AG04449 (cell line): ENCODE data around the gene HEATR5A.

Source experiments
- CTCF ChIA-PET: fragments of 350-600 bp; formaldehyde crosslinking; extraction: SDS; loops from one replicate; lab custom pipeline; 2021; ENCODE audit warnings: antibody characterized with exemption; lab: Yijun Ruan, JAX
- POLR2A ChIA-PET: fragments of 400-600, 350-600 bp; formaldehyde crosslinking; extraction: SDS; loops from one replicate; lab custom pipeline; 2020; ENCODE audit warnings: antibody characterized with exemption, inconsistent platforms; lab: Yijun Ruan, JAX
- DNase-seq: peaks from one replicate; pipeline ENCODE4 v3.0.0-alpha.2; 2010; ENCODE audit warnings: low read depth, low spot score
- H3K4me3 ChIP-seq: 2 replicates; pipeline ENCODE4 v1.5.1; 2011; ENCODE audit warnings: low read depth, mild to moderate bottlenecking, control low read depth, low read length
- TF ChIP-seq, protein P1 (sequence below): IDR thresholded peaks from one replicate; pipeline ENCODE4 v1.5.1; 2011; ENCODE audit warnings: mild to moderate bottlenecking, moderate library complexity, low read length, control low read depth, inconsistent platforms; ENCODE audit not compliant: insufficient read depth; ENCODE audit errors: missing control alignments

Gene HEATR5A

DNA sequence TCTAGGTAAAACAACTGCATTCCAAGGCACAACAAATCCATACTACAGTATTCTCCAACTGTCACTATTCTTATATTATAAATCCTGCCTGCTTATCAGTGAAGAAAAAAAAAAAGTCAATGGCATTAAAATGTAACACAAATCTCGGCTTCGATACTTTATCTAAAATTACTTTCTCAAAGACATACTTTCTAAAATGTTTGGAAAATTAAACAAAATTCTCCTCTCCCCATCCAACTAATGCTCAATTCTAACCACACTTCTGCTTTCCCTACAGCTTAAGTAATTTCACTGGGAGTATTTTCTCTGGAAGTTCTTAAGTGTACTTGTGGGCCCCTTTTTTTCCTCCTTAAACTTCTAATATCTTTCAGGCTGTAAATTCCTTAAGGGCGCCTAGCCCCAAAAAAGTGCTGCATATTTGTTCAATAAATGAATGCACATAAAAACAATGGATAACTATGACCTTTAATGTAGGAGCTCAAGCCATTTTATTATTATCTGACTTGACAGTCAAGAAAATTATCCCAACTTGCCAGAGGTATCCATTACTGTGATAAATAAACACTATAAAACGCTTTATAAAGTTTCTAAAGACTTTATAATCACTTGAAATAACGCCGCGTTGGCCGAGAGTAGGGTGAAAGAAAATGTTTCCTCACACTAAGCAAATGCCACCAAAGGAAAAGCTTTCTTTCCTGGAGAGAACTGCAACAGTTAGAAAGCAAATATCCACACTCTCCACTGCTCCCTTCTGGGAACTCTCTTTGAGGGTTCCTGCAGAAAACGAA is 977 bp downstream of the HEATR5A start:
- TF ChIP-seq, protein P1, sequence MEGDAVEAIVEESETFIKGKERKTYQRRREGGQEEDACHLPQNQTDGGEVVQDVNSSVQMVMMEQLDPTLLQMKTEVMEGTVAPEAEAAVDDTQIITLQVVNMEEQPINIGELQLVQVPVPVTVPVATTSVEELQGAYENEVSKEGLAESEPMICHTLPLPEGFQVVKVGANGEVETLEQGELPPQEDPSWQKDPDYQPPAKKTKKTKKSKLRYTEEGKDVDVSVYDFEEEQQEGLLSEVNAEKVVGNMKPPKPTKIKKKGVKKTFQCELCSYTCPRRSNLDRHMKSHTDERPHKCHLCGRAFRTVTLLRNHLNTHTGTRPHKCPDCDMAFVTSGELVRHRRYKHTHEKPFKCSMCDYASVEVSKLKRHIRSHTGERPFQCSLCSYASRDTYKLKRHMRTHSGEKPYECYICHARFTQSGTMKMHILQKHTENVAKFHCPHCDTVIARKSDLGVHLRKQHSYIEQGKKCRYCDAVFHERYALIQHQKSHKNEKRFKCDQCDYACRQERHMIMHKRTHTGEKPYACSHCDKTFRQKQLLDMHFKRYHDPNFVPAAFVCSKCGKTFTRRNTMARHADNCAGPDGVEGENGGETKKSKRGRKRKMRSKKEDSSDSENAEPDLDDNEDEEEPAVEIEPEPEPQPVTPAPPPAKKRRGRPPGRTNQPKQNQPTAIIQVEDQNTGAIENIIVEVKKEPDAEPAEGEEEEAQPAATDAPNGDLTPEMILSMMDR = no peak
- POLR2A ChIA-PET = interaction anchor here (0.7 to 2.0 kb wide), 10 partner anchors 9 to 657 kb away, joined by 3 to 11 read pairs (median 6); partner anchors contain the start of genes ARHGAP5, DTD2 and STRN3
- no peak for DNase-seq
- H3K4me3 ChIP-seq = peak overlapping the region; percentile 100
- CTCF ChIA-PET = interaction anchor here (0.7 to 2.6 kb wide), 9 partner anchors 9 to 836 kb away, joined by 3 to 19 read pairs (median 4); no protein-coding TSS in a partner anchor

DNA sequence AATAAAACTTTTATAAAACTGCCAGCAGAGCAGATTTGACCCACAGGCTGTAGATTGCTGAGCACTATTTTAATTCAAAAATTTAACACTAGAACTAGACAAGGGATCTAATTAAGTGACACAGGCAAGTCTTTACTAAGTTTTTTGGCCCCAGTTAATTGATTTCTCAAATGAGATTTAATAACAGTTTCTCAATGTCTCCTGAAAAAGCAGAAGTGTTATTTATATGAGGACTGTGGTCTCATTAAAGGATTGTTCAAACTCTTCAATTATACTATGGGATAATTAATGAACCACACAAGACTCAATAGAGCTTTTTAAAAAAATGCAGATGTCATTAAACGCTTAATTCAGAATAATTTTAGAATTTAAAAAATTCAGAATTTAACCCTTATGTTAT is 1.9 kb downstream of the HEATR5A start:
- ChIA-PET CTCF (interaction anchor here (1.3 to 1.4 kb wide), 3 partner anchors 9 to 16 kb away, joined by 3 to 5 read pairs (median 3); no protein-coding TSS in a partner anchor), POLR2A (no interaction called here)
- H3K4me3 ChIP-seq = no peak overlapping the region
- TF ChIP-seq, protein P1 = no peak
- DNase-seq = no peak

DNA sequence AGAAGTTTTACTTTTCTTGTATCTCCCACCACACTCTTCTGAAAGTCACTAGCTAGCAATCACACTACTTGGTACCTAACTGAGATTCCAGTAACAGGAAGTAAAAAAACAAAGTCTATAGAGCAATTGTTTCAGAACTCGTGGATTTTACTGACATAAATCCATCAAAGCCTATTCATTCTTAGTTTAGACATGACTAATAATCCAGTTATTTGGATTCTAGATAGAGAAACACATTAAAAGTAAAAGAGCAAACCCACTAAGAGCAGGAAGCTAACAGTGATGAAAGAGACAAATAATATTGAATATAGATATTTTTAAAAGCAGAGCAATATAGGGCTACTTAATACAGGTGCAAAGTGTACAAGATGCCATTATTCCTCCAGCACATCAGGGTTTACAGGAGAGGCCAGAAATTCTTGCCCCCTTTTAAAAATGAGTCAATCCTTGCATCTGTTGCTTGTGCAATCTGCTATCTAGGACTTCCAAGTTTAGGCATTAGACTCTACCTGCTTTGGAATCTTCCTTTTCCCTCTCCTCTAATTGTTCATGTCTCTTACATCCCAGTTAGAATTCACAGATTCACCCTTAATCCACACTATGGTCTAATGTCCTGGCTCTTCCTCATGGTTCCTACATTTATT is 6.0 kb downstream of the HEATR5A start:
- ChIA-PET CTCF (interaction anchor here (1.6 to 2.3 kb wide), 2 partner anchors 20 to 36 kb away, joined by 4 to 7 read pairs; no protein-coding TSS in a partner anchor), POLR2A (no interaction called here)
- DNase-seq = no peak
- TF ChIP-seq, protein P1 = no peak
- no peak overlapping the region for H3K4me3 ChIP-seq

DNA sequence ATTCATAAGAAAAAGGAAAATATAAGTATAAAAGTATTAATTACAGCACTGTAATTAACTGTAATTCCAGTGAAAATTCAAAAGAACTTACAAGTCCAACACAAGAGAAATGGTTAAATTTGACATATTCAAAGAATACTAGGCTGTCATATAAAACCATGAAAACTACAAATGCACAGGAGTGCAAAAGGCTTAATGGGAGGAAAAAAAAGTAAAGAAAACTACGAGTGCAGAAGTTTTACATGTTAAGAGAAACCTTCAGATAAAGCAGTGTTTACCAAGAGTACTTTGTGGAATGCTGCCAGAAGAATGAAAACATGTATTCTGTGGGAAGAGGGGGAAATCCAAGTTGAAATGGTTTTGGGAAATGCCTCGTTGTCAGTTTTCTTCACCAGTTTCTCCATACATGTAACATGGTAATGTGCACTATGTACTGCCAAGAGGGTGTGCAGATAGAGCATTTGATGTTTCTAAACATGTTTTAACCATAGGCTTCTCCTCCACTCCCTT is 9.1 kb downstream of the HEATR5A start:
- DNase-seq = no peak
- H3K4me3 ChIP-seq = no peak overlapping the region
- TF ChIP-seq, protein P1 = no peak
- CTCF ChIA-PET = interaction anchor here (0.9 kb wide), 1 partner anchor 8 kb away, joined by 3 read pairs; no protein-coding TSS in a partner anchor
- POLR2A ChIA-PET = interaction anchor here (1.4 kb wide), 1 partner anchor 9 kb away, joined by 6 read pairs; the partner anchor contains the start of gene HEATR5A

DNA sequence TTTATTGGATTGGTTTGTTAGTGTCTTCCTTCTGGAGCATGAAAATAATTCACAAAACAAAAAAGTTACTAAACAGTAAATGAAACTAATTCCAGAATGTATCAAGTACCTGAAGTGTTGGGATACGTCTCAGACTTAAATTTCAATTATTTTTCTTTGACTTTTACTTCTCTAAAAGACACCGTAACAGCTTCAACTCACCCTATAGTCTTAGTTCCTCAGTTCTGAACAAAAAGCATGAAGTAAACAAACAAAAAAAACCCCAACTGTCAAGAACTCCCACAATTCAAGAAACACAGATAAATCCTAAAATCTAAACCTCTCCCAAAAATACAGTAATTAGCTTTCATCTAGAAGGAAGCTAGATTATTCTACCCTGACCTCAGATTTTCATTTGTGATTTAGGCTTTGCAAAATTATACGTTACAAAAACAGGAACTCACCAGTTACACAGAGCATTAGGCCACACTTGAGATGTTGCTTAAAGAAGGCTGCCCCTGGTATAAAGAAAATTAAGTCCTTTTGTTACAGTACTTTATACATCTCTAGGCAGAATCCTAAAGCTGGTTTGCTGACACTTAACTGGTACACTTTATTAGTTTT is 10.2 kb downstream of the HEATR5A start:
- no peak for DNase-seq
- CTCF ChIA-PET = interaction anchor here (0.9 to 1.2 kb wide), 2 partner anchors 9 to 15 kb away, joined by 3 read pairs; no protein-coding TSS in a partner anchor
- POLR2A ChIA-PET = interaction anchor here (1.4 kb wide), 1 partner anchor 10 kb away, joined by 6 read pairs; the partner anchor contains the start of gene HEATR5A
- TF ChIP-seq, protein P1 = no peak
- no peak overlapping the region for H3K4me3 ChIP-seq
